ENCODE results near the gene CNTNAP5. TPM values are rescaled to one million over a fixed set of nuclear protein-coding genes. Genes with fewer than 3 reads are reported as not detected.

The CNTNAP5 gene
- total and polyA plus RNA-seq, 2 of the 13 experiments (the other 11 are each of a cell fraction or from before 2014, with no cell fraction given): not detected

- no peak for TF ChIP-seq ZNF672 (CRISPR knock-in tag; IDR thresholded peaks at IDR 0.05)
Measured at GRCh38 chr2:124213977-124214587, 189.0 kb downstream of the CNTNAP5 start (continued).

DNA sequence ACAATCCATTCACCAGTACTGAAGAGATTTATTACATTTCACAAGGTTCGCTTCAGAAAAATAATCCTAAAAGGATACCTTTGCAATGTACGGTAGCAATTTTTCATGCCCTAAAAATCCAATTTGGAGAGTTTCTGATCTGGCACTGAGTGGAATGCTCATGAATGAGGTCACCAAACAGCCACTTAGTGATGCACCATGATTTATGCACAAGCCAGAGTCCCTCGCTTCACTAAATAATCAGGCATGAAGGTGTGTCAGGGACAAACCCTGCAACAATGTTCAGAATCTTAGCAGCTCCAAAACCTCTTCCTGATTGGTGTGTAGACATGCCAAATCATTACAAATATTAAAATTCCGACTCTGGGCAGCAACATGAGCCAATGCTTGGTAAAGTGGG, 221.1 kb downstream of the CNTNAP5 start:
- H4K20me1 ChIP-seq (ENCODE audit: insufficient read depth, low read length): no peaks in the 10 kb centered on the region
- H3K27ac ChIP-seq (ENCODE audit: extremely low read length, insufficient read depth, low read length): no peak overlapping the region
- ATAC-seq (no peak), FAIRE-seq (no peak), DNase-seq (ENCODE audit: low spot score) (no peak)
- H3K4me3 ChIP-seq (replicated peaks in 1 of 3; ENCODE audit: insufficient read depth in 1 of 3, low read depth in 2 of 3, low read length in 3 of 3): no peak overlapping the region
- H3K36me3 ChIP-seq (replicated peaks in 1 of 2; ENCODE audit: control insufficient read depth in 1 of 2, insufficient read depth in 2 of 2, low read length in 2 of 2): no peaks in the 10 kb centered on the region
- no peaks in the 10 kb centered on the region for H3K79me2 ChIP-seq (ENCODE audit: insufficient read depth, low read length)
- no peak overlapping the region for H3K9ac ChIP-seq (ENCODE audit: insufficient read depth, low read depth, low read length)
- no peak overlapping the region for H3K4me2 ChIP-seq (ENCODE audit: low read depth, low read length)
- no peaks in the 10 kb centered on the region for H3K27me3 ChIP-seq (ENCODE audit: control insufficient read depth in 1 of 2, insufficient read depth in 2 of 2, low read length in 2 of 2)
- no peak for TF ChIP-seq ADNP (CRISPR knock-in tag; IDR thresholded peaks at IDR 0.05)
- no peak for TF ChIP-seq ZNF572 (CRISPR knock-in tag; IDR thresholded peaks at IDR 0.05)
- no peak for TF ChIP-seq ZNF274 (CRISPR knock-in tag; IDR thresholded peaks at IDR 0.05)
- no peak for TF ChIP-seq ZZZ3 (CRISPR knock-in tag; IDR thresholded peaks at IDR 0.05; ENCODE audit: borderline replicate concordance)
- no peak for TF ChIP-seq HOXA5 (CRISPR knock-in tag; IDR thresholded peaks at IDR 0.05)
- no peak for TF ChIP-seq MED13 (CRISPR knock-in tag; IDR thresholded peaks at IDR 0.05)
- no peak for TF ChIP-seq ZBTB39 (CRISPR knock-in tag; IDR thresholded peaks at IDR 0.05)
- intact Hi-C loops (cut with micrococcal nuclease; ENCODE audit: unreplicated experiment) (no loop called here), in situ Hi-C loops (cut with HindIII; ENCODE audit: extremely low pct_ligation_motif_present, low pct_unique_long_range_greater_than_20kb) (no loop called here)
- WGBS (ENCODE audit: low lambda C conversion rate): 22% methylated on average over 4 of the region's 4 CpGs
- no peaks in the 10 kb centered on the region for H3K9me3 ChIP-seq (ENCODE audit: low read length)
- H2AFZ ChIP-seq (ENCODE audit: low read length): no peak overlapping the region
- BruUV-seq (replicated peaks): no TSS peak
- CTCF ChIA-PET (ENCODE audit: low intra/inter-chr PET ratio, low total read pairs): no interaction called here
- POLR2A ChIA-PET: no interaction called here
- H3K4me1 ChIP-seq (ENCODE audit: insufficient read depth, low read length): no peaks in the 10 kb centered on the region
